ENCODE results near the gene LENG1.

LENG1 gene

DNA sequence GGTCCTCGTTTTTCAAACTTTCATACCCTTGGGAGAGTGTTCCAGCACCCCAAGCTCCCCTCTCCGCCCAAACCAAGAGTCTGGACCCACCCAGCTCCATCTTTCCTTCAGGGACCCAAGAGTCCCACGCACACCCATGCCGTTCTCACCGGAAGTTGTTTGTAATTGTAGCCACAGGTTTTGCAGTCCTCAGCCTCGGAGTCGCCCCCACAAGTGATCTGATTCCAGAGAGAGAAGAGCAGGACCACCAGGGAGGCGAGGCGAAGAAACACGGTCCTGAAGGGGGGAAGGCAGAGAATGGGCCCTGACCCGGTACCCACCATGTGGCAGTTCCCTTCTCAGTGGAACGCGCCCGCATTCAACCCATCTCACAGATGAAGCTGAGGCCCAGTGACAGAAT, 3.4 kb upstream of the LENG1 start:
- no peak overlapping the region for H3K4me3 ChIP-seq (ENCODE audit: control insufficient read depth, low read depth, low read length)
- DNase-seq (ENCODE audit: low read depth), result no peak
- TF ChIP-seq, protein P1, sequence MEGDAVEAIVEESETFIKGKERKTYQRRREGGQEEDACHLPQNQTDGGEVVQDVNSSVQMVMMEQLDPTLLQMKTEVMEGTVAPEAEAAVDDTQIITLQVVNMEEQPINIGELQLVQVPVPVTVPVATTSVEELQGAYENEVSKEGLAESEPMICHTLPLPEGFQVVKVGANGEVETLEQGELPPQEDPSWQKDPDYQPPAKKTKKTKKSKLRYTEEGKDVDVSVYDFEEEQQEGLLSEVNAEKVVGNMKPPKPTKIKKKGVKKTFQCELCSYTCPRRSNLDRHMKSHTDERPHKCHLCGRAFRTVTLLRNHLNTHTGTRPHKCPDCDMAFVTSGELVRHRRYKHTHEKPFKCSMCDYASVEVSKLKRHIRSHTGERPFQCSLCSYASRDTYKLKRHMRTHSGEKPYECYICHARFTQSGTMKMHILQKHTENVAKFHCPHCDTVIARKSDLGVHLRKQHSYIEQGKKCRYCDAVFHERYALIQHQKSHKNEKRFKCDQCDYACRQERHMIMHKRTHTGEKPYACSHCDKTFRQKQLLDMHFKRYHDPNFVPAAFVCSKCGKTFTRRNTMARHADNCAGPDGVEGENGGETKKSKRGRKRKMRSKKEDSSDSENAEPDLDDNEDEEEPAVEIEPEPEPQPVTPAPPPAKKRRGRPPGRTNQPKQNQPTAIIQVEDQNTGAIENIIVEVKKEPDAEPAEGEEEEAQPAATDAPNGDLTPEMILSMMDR (IDR thresholded peaks at IDR 0.05; ENCODE audit: control insufficient read depth, insufficient read depth, low read depth, low read length, missing control alignments), result no peak

- H3K4me3 ChIP-seq (ENCODE audit: control insufficient read depth, low read depth, low read length), result peak overlapping the region; percentile 46
- DNase-seq (ENCODE audit: low read depth), result no peak
- TF ChIP-seq, protein P1 (IDR thresholded peaks at IDR 0.05; ENCODE audit: control insufficient read depth, insufficient read depth, low read depth, low read length, missing control alignments), result no peak
These were observed 2.8 kb upstream of the LENG1 start for GRCh38 chr19:54162241-54162805.

DNA sequence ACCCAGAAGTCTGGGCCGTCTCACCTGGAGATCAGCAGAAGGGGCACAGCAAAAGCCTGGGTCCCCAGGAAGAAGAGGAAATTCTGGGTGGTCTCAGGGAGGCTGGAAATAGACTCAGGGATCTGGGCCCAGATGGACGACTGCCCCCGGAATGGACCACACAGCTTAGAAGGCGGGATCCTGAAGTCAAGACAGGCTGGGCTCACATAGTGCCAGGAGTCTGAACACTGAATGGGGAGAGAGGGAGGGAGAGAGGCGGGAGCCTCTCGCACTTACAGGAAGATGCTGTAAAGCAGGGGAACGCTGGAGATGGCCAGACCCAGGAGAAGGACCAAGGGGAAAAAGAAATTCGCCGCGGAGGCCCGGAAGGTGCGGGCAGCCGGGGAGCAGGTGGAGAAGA, 1.3 kb upstream of the LENG1 start:
- TF ChIP-seq, protein P1 (IDR thresholded peaks at IDR 0.05; ENCODE audit: control insufficient read depth, insufficient read depth, low read depth, low read length, missing control alignments), result no peak
- peak overlapping the region; percentile 55 for H3K4me3 ChIP-seq (ENCODE audit: control insufficient read depth, low read depth, low read length)
- no peak for DNase-seq (ENCODE audit: low read depth)

DNA sequence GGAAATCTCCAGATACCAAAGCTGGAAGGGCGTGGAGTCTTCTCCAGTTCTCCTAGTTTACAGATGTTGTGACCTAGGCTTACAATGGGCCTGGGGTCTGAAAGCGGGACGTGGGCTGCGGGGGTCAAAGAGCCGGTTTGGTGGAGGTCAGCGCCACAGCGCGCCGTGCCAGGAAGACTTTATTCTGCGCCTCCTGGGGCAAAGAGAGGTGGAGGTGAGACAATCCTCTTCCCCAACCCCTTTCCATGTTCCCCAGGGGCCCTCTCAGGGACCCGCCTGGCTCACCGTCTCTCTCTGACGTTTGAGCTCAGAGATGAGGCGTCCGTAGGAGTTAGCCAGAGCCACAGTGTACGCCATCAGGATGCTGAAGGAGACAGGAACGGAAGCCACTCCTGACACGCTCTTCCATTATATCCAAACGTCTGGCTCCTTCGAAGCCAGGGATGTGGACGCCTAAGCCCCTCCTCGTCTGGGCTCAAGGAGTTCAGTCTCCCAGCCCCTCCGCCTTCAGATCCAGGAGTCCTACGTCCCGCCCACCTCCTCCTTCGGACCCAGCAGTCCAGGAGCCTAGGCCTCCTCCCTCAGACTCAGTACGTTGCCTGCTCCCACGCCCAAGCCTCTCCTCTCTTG, 776 bp upstream of the LENG1 start:
- peak overlapping the region; percentile 55 for H3K4me3 ChIP-seq (ENCODE audit: control insufficient read depth, low read depth, low read length)
- TF ChIP-seq, protein P1 (IDR thresholded peaks at IDR 0.05; ENCODE audit: control insufficient read depth, insufficient read depth, low read depth, low read length, missing control alignments), result no peak
- no peak for DNase-seq (ENCODE audit: low read depth)

GRCh38 chr19:54158812-54159351, 639 bp downstream of the LENG1 start:
- peak overlapping the region; percentile 59 for H3K4me3 ChIP-seq (ENCODE audit: control insufficient read depth, low read depth, low read length)
- TF ChIP-seq, protein P1 (IDR thresholded peaks at IDR 0.05; ENCODE audit: control insufficient read depth, insufficient read depth, low read depth, low read length, missing control alignments), result no peak
- no peak for DNase-seq (ENCODE audit: low read depth)

DNA sequence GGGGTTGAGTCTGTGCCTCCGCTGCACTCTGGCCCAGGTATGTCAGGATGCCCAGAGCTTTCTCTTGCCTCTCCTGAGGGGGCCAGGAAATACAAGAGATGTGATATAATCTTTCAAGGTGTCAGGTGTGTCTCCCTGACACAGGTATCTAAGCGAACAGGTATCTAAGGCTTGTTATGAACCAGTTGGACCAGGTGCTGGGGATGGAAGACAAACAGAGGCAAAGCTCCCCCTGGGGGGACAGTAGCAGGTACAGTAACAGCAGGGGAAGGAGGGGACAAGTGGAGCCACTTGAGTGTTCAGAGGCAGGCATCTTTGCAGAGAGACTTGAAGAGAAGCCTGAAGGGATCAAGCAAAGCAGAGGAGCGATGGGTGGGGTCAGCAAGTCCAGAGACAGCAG, 2.6 kb downstream of the LENG1 start:
- TF ChIP-seq, protein P1 (IDR thresholded peaks at IDR 0.05; ENCODE audit: control insufficient read depth, insufficient read depth, low read depth, low read length, missing control alignments), result no peak

More for the DNA sequence above, 2.6 kb downstream of the LENG1 start:
- DNase-seq (ENCODE audit: low read depth), result no peak
- H3K4me3 ChIP-seq (ENCODE audit: control insufficient read depth, low read depth, low read length), result no peak overlapping the region
